Natural killer cell (primary cell): ENCODE results near the gene EIF4H. TPM values are rescaled to one million over a fixed set of nuclear protein-coding genes. Genes with fewer than 3 reads are reported as not detected.
A peak's percentile ranks its signal among the peaks of the same experiment; 100 is the strongest.
"Not testable (repeated sequence)": the region's sequence is repeated elsewhere in the genome, so short reads cannot be mapped to it uniquely, and the experiment has no call there.

Experiments used
- ATAC-seq, 3 donors: fragments of 150-1000 bp in 2 of 3; fragments of 200-7000 bp in 1 of 3; cut with Tn5 transposase; 1 replicate in 1 of 3; 2 replicates in 2 of 3; pipeline ENCODE4 v1.10.0; 2021; ENCODE audit warnings: mild to moderate bottlenecking in 2 of 3, moderate library complexity in 2 of 3
- DNase-seq, 2 donors: peaks; one replicate each; pipeline versions ENCODE4 v3.0.0 to v3.0.0-alpha.2; 2013 to 2021; ENCODE audit warnings: mixed read lengths in 1 of 2
- H3K27ac ChIP-seq: one replicate; pipeline ENCODE4 v1.5.1; 2013; ENCODE audit warnings: mild to moderate bottlenecking, low read length
- H3K27me3 ChIP-seq: one replicate; pipeline ENCODE4 v1.6.1; 2013; ENCODE audit warnings: low read length; ENCODE audit not compliant: control insufficient read depth, insufficient read depth
- H3K36me3 ChIP-seq: one replicate; pipeline ENCODE4 v1.6.1; 2013; ENCODE audit warnings: low read length; ENCODE audit not compliant: control insufficient read depth, insufficient read depth
- H3K4me1 ChIP-seq: one replicate; pipeline ENCODE4 v1.6.1; 2013; ENCODE audit warnings: low read length; ENCODE audit not compliant: control insufficient read depth, insufficient read depth
- H3K4me3 ChIP-seq: one replicate; pipeline ENCODE4 v1.5.1; 2013; ENCODE audit warnings: low read length
- H3K9me3 ChIP-seq: one replicate; pipeline ENCODE4 v1.6.1; 2013; ENCODE audit warnings: low read length; ENCODE audit not compliant: control insufficient read depth, insufficient read depth
- H3K27ac Mint-ChIP-seq, 2 donors: one replicate each; pipeline ENCODE4 v1.8.0; 2022; ENCODE audit warnings: mild to moderate bottlenecking in 2 of 2, mixed read lengths in 2 of 2, moderate library complexity in 1 of 2
- H3K27me3 Mint-ChIP-seq, 2 donors: one replicate each; pipeline ENCODE4 v1.8.0; 2022; ENCODE audit warnings: low read depth in 2 of 2, mixed read lengths in 2 of 2
- H3K36me3 Mint-ChIP-seq: one replicate; pipeline ENCODE4 v1.8.0; 2022; ENCODE audit warnings: mixed read lengths
- H3K4me1 Mint-ChIP-seq, 2 donors: one replicate each; pipeline ENCODE4 v1.8.0; 2022; ENCODE audit warnings: mixed read lengths in 2 of 2
- H3K4me3 Mint-ChIP-seq: one replicate; pipeline ENCODE4 v1.8.0; 2022; ENCODE audit warnings: mild to moderate bottlenecking, moderate library complexity, mixed read lengths
- H3K9me3 Mint-ChIP-seq, 2 donors: one replicate each; pipeline ENCODE4 v1.8.0; 2022; ENCODE audit warnings: mixed read lengths in 2 of 2
- CTCF ChIP-seq: fragments of 200-600 bp; IDR thresholded peaks from one replicate; pipeline ENCODE4 v1.8.0; 2022; ENCODE audit warnings: antibody characterized with exemption
- WGBS: methylation state at CpG from one replicate; pipeline ENCODE4 v1.1.7; 2013; ENCODE audit warnings: missing lambda C conversion rate; ENCODE audit not compliant: insufficient coverage; 5-methylcytosine and 5-hydroxymethylcytosine counted together
- intact Hi-C: fragments of 100-400 bp; cut with micrococcal nuclease; formaldehyde crosslinking; loops from one replicate; pipeline ENCODE4 v1.14.2; 2022
- total RNA-seq, 4 donors: library from RNA; stranded (reverse); fragments of 120-200 nt in 1 of 4; gene quantifications; one replicate each; pipeline versions ENCODE4 v1.2.3 to v1.2.4, GENCODE V29; 2013 to 2022

EIF4H gene
- total RNA-seq, 3 donors from 2014 or later (not counting 1 experiment from before 2014, with no cell fraction given), result 286 to 294 (median 294) TPM

DNA sequence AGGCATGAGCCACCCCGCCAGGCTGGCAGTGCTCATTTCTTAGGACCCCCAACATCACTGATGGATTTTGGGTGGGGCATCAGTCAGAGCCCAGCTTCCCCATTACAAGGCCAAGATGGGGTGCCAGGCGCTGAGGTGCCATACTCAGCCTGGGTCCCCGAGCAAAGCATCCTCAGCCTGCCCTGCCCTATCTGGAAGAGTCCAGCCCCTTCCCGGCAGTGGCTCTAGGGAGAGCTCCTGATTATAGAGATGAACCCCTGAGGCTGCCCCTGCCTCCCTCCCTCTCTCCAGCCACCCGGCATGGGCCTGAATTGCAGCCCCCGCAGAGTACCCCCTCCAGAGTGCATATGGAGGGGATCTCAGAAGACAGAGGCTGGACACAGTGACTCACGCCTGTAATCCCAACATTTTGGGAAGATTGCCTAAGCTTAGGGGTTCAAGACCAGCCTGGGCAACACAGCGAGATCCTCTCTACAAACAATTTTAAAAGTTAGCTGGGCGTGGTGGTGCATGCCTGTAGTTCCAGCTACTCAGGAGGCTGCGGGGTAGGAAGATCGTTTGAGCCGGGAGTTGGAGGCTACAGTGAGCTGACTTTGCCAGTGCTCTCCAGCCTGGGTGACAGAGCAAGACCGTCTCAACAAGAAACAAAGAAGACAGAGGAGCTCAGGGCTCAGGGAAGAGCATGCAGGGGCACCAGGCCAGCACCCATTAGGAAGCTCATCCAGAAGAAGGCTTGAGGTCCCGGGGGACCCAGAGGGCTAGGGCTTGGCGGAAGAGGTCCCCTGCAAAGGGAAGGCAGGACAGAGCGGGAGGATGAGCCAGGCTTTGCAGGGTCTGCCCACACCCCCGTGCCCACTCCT, 48.9 kb downstream of the EIF4H start:
- H3K9me3 Mint-ChIP-seq, result no peaks in the 10 kb centered on the region
- H3K4me3 ChIP-seq, result no peak overlapping the region
- peaks cover 24 to 51% of the 10 kb centered on the region in 2 donors for H3K4me1 Mint-ChIP-seq
- no peaks in the 10 kb centered on the region for H3K9me3 ChIP-seq
- DNase-seq (no peak), ATAC-seq (no peak)
- H3K36me3 Mint-ChIP-seq, result no peaks in the 10 kb centered on the region
- no peaks in the 10 kb centered on the region for H3K27me3 Mint-ChIP-seq
- H3K27ac Mint-ChIP-seq, result peak overlapping the region; percentile 59 to 69
- 90% methylated on average over 17 of the region's 17 CpGs for WGBS
- intact Hi-C loops, result no loop called here
- peak overlapping the region; percentile 49 for H3K4me3 Mint-ChIP-seq
- no peak overlapping the region for H3K27ac ChIP-seq
- peaks cover 57% of the 10 kb centered on the region for H3K4me1 ChIP-seq
- no peaks in the 10 kb centered on the region for H3K27me3 ChIP-seq
- TF ChIP-seq CTCF, result no peak
- peaks cover 33% of the 10 kb centered on the region for H3K36me3 ChIP-seq

GRCh38 chr7:74223711-74224510, 49.8 kb downstream of the EIF4H start:
- H3K9me3 Mint-ChIP-seq, result no peaks in the 10 kb centered on the region
- Histone ChIP-seq H3K27me3 (no peaks in the 10 kb centered on the region), H3K36me3 (peaks cover 31% of the 10 kb centered on the region), H3K27ac (no peak overlapping the region), H3K4me1 (peaks cover 54% of the 10 kb centered on the region), H3K9me3 (no peaks in the 10 kb centered on the region), H3K4me3 (no peak overlapping the region)
- no peak for DNase-seq
- H3K4me3 Mint-ChIP-seq, result peak overlapping the region; percentile 47
- H3K36me3 Mint-ChIP-seq, result no peaks in the 10 kb centered on the region
- intact Hi-C loops, result no loop called here
- WGBS, result 88% methylated on average over 18 of the region's 18 CpGs
- no peaks in the 10 kb centered on the region for H3K27me3 Mint-ChIP-seq
- no peak for ATAC-seq
- no peak for TF ChIP-seq CTCF
- peak overlapping the region; percentile 59 to 69 for H3K27ac Mint-ChIP-seq
- peaks cover 20 to 47% of the 10 kb centered on the region in 2 donors for H3K4me1 Mint-ChIP-seq

- Mint-ChIP-seq H3K27ac (peak overlapping the region in 1 of 2 donors; percentile 23), H3K4me1 (peaks cover 24 to 51% of the 10 kb centered on the region in 2 donors), H3K36me3 (no peaks in the 10 kb centered on the region), H3K4me3 (peak overlapping the region; percentile 47), H3K27me3 (no peaks in the 10 kb centered on the region), H3K9me3 (no peaks in the 10 kb centered on the region)
- DNase-seq (no peak), ATAC-seq (no peak)
- no peaks in the 10 kb centered on the region for H3K9me3 ChIP-seq
- intact Hi-C loops, result no loop called here
- no peaks in the 10 kb centered on the region for H3K27me3 ChIP-seq
- no peak overlapping the region for H3K4me3 ChIP-seq
- H3K36me3 ChIP-seq, result peaks cover 34% of the 10 kb centered on the region
- no peak overlapping the region for H3K27ac ChIP-seq
- WGBS, result 95% methylated on average over 12 of the region's 12 CpGs
- peaks cover 53% of the 10 kb centered on the region for H3K4me1 ChIP-seq
- no peak for TF ChIP-seq CTCF
Measured at GRCh38 chr7:74224511-74224832, 50.3 kb downstream of the EIF4H start.

- H3K27ac ChIP-seq, H3K27me3 ChIP-seq, H3K4me3 ChIP-seq, H3K27me3 Mint-ChIP-seq, H3K9me3 Mint-ChIP-seq, intact Hi-C loops, DNase-seq, H3K9me3 ChIP-seq, ATAC-seq, H3K4me3 Mint-ChIP-seq, H3K36me3 Mint-ChIP-seq: not testable (repeated sequence)
- peaks cover 26 to 49% of the 10 kb centered on the region in 2 donors for H3K4me1 Mint-ChIP-seq
- H3K27ac Mint-ChIP-seq, result peak overlapping the region; percentile 80 to 87
- peaks cover 36% of the 10 kb centered on the region for H3K36me3 ChIP-seq
- peaks cover 53% of the 10 kb centered on the region for H3K4me1 ChIP-seq
- 94% methylated on average over 13 of the region's 13 CpGs for WGBS
Measured at GRCh38 chr7:74224907-74225306, 50.8 kb downstream of the EIF4H start.
